Left lung (tissue), 10 donors: ENCODE results near the gene GNB4. TPM values are rescaled to one million over a fixed set of nuclear protein-coding genes. Genes with fewer than 3 reads are reported as not detected.

Experiments
- ATAC-seq: fragments of 200-7000 bp; cut with Tn5 transposase; one replicate; pipeline ENCODE4 v1.9.1; 2020; ENCODE audit warnings: moderate library complexity
- DNase-seq, 4 donors: peaks; one replicate each; pipeline ENCODE4 v3.0.0-alpha.2; 2013 to 2020
- H3K27ac ChIP-seq, 2 donors: fragments of 200-600 bp; sonication (generic) in 1 of 2; one replicate each; pipeline versions ENCODE4 v1.5.0 to v1.8.0; 2020 to 2021
- H3K27me3 ChIP-seq, 2 donors: fragments of 200-600 bp; sonication (generic) in 1 of 2; one replicate each; pipeline versions ENCODE4 v1.5.0 to v1.8.0; 2020 to 2021
- H3K36me3 ChIP-seq, 2 donors: fragments of 200-600 bp; sonication (generic) in 1 of 2; one replicate each; pipeline versions ENCODE4 v1.5.0 to v1.8.0; 2020 to 2021
- H3K4me1 ChIP-seq, 2 donors: fragments of 200-600 bp; one replicate each; pipeline ENCODE4 v1.8.0; 2021
- H3K4me3 ChIP-seq, 2 donors: fragments of 200-600 bp; sonication (generic) in 1 of 2; one replicate each; pipeline versions ENCODE4 v1.5.0 to v1.8.0; 2020 to 2021; ENCODE audit warnings: mild to moderate bottlenecking in 1 of 2
- H3K9me3 ChIP-seq, 2 donors: fragments of 200-600 bp; sonication (generic) in 1 of 2; one replicate each; pipeline versions ENCODE4 v1.5.0 to v1.8.0; 2020 to 2021
- CTCF ChIP-seq, 2 donors: fragments of 200-600 bp; sonication (generic) in 1 of 2; IDR thresholded peaks; one replicate each; pipeline versions ENCODE4 v1.5.0 to v1.8.0; 2021; ENCODE audit warnings: antibody characterized with exemption in 2 of 2
- intact Hi-C, 2 donors: fragments of 100-400 bp; cut with DNase I; formaldehyde crosslinking; loops; one replicate each; pipeline versions ENCODE4 v1.11.2 to v1.14.2; 2022
- polyA plus RNA-seq, 6 donors: library from polyadenylated mRNA; unstranded; fragments of 120-200 nt; gene quantifications; one replicate each; pipeline ENCODE4 v1.2.1, GENCODE V29; 2013; ENCODE audit not compliant: insufficient read length in 6 of 6
- total RNA-seq, 2 donors: library from RNA; stranded (reverse); fragmentation: NEBNext Ultra II Directional; extraction: Animal tissue kit (Norgen Biotek cat#: 25700); gene quantifications; one replicate each; pipeline ENCODE4 v1.2.1, GENCODE V29; 2021
- donor health status: DM: no; HTN: yes; CAD: no.
- donor health status: DM: no; HTN: no; CAD: no.

Gene GNB4
- total and polyA plus RNA-seq, 8 donors = 40.1 to 53.0 (median 48.2) TPM

DNA sequence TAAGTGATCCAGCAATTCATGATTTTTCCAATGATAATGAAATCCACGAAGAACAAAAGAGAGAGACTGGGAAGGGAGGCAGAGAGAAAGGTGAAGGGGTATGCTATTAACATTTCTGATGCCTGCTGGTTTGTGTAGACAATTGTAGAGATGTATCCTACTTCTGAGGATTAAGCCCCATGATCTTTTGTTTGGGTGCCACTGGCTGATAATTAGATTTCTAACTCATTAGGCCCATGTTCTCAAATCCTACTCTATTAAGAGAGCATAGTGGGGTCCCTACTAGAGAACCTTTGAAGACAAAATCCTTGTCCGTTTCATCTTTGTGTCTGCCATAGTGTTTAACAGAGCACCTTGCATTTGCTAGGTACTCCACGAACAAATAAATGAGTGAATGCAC lies 2.7 kb upstream of the GNB4 start:
- no peak overlapping the region for H3K27ac ChIP-seq

GRCh38 chr3:179452872-179453271 lies 1.6 kb upstream of the GNB4 start:
- DNase-seq = peak in 1 of 4 donors; percentile 10
- no peak for ATAC-seq
- Histone ChIP-seq H3K4me3 (no peak overlapping the region), H3K27ac (peak overlapping the region in 1 of 2 donors; percentile 98), H3K4me1 (peaks cover 13 to 36% of the 10 kb centered on the region in 2 donors), H3K27me3 (peaks cover 0 to 2% of the 10 kb centered on the region in 2 donors), H3K9me3 (no peaks in the 10 kb centered on the region), H3K36me3 (no peaks in the 10 kb centered on the region)
- intact Hi-C loops = no loop called here
- TF ChIP-seq CTCF (IDR thresholded peaks at IDR 0.05) = no peak

More for the DNA sequence above, 2.7 kb upstream of the GNB4 start:
- intact Hi-C loops = no loop called here
- Histone ChIP-seq H3K9me3 (no peaks in the 10 kb centered on the region), H3K36me3 (no peaks in the 10 kb centered on the region), H3K4me1 (peaks cover 13 to 30% of the 10 kb centered on the region in 2 donors), H3K27me3 (peaks cover 0 to 5% of the 10 kb centered on the region in 2 donors), H3K4me3 (no peak overlapping the region)
- TF ChIP-seq CTCF (IDR thresholded peaks at IDR 0.05) = no peak
- no peak for DNase-seq
- ATAC-seq = no peak

GRCh38 chr3:179452176-179452564 lies 900 bp upstream of the GNB4 start:
- no peaks in the 10 kb centered on the region for H3K9me3 ChIP-seq
- H3K4me1 ChIP-seq = peaks cover 13 to 37% of the 10 kb centered on the region in 2 donors
- H3K36me3 ChIP-seq = no peaks in the 10 kb centered on the region
- no peak for TF ChIP-seq CTCF (IDR thresholded peaks at IDR 0.05)
- H3K27me3 ChIP-seq = no peaks in the 10 kb centered on the region
- peak overlapping the region; percentile 96 to 98 for H3K27ac ChIP-seq
- no peak for ATAC-seq
- peak overlapping the region; percentile 56 to 82 for H3K4me3 ChIP-seq
- intact Hi-C loops = no loop called here
- peak in 2 of 4 donors; percentile 78 to 81 for DNase-seq

- DNase-seq = peak; percentile 51 to 93 (median 60)
- intact Hi-C loops = no loop called here
These were observed 387 bp downstream of the GNB4 start for GRCh38 chr3:179450901-179451264.

GRCh38 chr3:179450261-179450701 lies 989 bp downstream of the GNB4 start:
- no peaks in the 10 kb centered on the region for H3K9me3 ChIP-seq
- H3K27me3 ChIP-seq = no peaks in the 10 kb centered on the region
- peak overlapping the region; percentile 96 to 98 for H3K27ac ChIP-seq
- H3K4me3 ChIP-seq = peak overlapping the region; percentile 56 to 82
- no peak for TF ChIP-seq CTCF (IDR thresholded peaks at IDR 0.05)
- peaks cover 13 to 50% of the 10 kb centered on the region in 2 donors for H3K4me1 ChIP-seq
- ATAC-seq (no peak), DNase-seq (peak in 2 of 4 donors; percentile 35 to 45)
- no peaks in the 10 kb centered on the region for H3K36me3 ChIP-seq
- intact Hi-C loops = no loop called here

More at GRCh38 chr3:179450901-179451264, 387 bp downstream of the GNB4 start:
- H3K36me3 ChIP-seq = no peaks in the 10 kb centered on the region
- TF ChIP-seq CTCF (IDR thresholded peaks at IDR 0.05) = no peak
- peaks cover 13 to 49% of the 10 kb centered on the region in 2 donors for H3K4me1 ChIP-seq
- no peaks in the 10 kb centered on the region for H3K9me3 ChIP-seq
- H3K27me3 ChIP-seq = no peaks in the 10 kb centered on the region
- H3K4me3 ChIP-seq = peak overlapping the region; percentile 56 to 82
- peak; percentile 76 for ATAC-seq
- H3K27ac ChIP-seq = peak overlapping the region; percentile 96 to 98
